ENCODE data around the gene SLC25A34. TPM values are rescaled to one million over a fixed set of nuclear protein-coding genes. Genes with fewer than 3 reads are reported as not detected.
A peak's percentile ranks its signal among the peaks of the same experiment; 100 is the strongest.

The SLC25A34 gene
- polyA plus RNA-seq, 1 experiment, result 0.46 TPM

DNA sequence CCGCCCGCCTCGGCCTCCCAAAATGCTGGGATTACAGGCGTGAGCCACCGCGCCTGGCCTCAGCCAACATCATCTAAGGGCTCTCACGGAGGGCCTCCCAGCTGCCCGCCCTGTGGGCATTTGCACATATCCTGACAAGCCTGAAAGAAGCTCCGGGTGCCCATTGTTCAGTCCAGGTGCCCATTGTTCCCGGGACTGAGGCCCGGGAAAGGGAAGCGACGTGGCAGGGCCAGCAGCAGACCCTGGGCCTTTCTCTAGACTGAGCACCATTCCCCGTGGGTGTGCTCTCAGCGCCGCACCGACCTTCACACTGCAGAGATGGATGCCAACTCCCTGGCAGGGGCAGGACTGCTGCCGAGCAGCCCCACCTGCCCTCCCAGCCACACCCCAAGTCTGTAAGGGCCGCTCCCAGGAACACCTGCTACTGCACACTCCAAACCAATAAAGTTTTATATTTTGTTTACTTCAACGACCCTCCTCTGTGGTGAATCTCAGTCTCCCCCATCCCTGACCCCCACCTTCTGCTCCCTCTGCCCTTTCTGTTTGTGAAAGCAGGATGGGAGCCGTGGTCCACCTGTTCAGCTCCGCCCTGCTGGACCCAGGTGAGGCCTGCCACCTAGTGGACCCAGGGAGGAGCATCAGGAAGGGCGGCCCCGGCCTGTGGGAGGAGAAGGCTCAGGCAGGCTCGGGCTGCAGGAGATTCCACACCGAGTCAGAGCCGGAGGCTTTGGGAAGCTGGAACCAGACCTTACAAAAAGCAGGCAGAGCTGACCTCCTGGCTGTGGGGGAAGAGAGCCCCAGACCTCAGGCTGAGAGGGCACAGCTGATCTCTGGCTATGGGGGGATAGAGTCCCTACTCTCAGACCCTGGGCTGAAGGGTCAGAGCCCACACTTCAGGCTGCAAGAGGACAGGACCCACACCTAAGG, 5.1 kb downstream of the SLC25A34 start:
- DNase-seq (ENCODE audit: low read depth, low spot score), result no peak
- Histone ChIP-seq H3K9me3 (ENCODE audit: control insufficient read depth, insufficient read depth, low read length) (no peaks in the 10 kb centered on the region; the same call in 1 of the 2 replicates), H3K27me3 (ENCODE audit: control insufficient read depth, insufficient read depth, low read length) (no peaks in the 10 kb centered on the region), H3K4me3 (ENCODE audit: low read depth, low read length) (no peak overlapping the region), H3K27ac (ENCODE audit: low read depth, low read length) (no peak overlapping the region)
- TF ChIP-seq, protein P1, sequence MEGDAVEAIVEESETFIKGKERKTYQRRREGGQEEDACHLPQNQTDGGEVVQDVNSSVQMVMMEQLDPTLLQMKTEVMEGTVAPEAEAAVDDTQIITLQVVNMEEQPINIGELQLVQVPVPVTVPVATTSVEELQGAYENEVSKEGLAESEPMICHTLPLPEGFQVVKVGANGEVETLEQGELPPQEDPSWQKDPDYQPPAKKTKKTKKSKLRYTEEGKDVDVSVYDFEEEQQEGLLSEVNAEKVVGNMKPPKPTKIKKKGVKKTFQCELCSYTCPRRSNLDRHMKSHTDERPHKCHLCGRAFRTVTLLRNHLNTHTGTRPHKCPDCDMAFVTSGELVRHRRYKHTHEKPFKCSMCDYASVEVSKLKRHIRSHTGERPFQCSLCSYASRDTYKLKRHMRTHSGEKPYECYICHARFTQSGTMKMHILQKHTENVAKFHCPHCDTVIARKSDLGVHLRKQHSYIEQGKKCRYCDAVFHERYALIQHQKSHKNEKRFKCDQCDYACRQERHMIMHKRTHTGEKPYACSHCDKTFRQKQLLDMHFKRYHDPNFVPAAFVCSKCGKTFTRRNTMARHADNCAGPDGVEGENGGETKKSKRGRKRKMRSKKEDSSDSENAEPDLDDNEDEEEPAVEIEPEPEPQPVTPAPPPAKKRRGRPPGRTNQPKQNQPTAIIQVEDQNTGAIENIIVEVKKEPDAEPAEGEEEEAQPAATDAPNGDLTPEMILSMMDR (IDR thresholded peaks at IDR 0.05; ENCODE audit: low read depth, low read length), result peak; percentile 79
- CTCF ChIA-PET, result interaction anchor here (0.5 to 2.8 kb wide), 10 partner anchors 9 to 388 kb away, joined by 3 to 23 read pairs (median 4); no protein-coding TSS in a partner anchor
- POLR2A ChIA-PET, result no interaction called here

GRCh38 chr1:15742339-15742801, 6.3 kb downstream of the SLC25A34 start, which contains the start of gene TMEM82:
TMEM82 (plus strand) TSS chr1:15742499; CDS start chr1:15742560, 61 bp downstream.
- TF ChIP-seq, protein P1 (IDR thresholded peaks at IDR 0.05; ENCODE audit: low read depth, low read length), result no peak
- ChIA-PET CTCF (interaction anchor here (0.6 to 2.8 kb wide), 4 partner anchors 31 to 315 kb away, joined by 4 to 23 read pairs (median 4); no protein-coding TSS in a partner anchor), POLR2A (no interaction called here)
- H3K9me3 ChIP-seq (ENCODE audit: control insufficient read depth, insufficient read depth, low read length), result no peaks in the 10 kb centered on the region; the same call in 1 of the 2 replicates
- H3K27me3 ChIP-seq (ENCODE audit: control insufficient read depth, insufficient read depth, low read length), result no peaks in the 10 kb centered on the region
- no peak within 1 kb of the TSS for H3K4me3 ChIP-seq (ENCODE audit: low read depth, low read length)
- no peak for DNase-seq (ENCODE audit: low read depth, low spot score)
- H3K27ac ChIP-seq (ENCODE audit: low read depth, low read length), result no peak within 1 kb of the TSS

GRCh38 chr1:15744122-15744679, 8.1 kb downstream of the SLC25A34 start:
- no peak for DNase-seq (ENCODE audit: low read depth, low spot score)
- H3K4me3 ChIP-seq (ENCODE audit: low read depth, low read length), result no peak overlapping the region
- ChIA-PET POLR2A (no interaction called here), CTCF (no interaction called here)
- no peak overlapping the region for H3K27ac ChIP-seq (ENCODE audit: low read depth, low read length)
- no peaks in the 10 kb centered on the region for H3K9me3 ChIP-seq (ENCODE audit: control insufficient read depth, insufficient read depth, low read length)
- TF ChIP-seq, protein P1 (IDR thresholded peaks at IDR 0.05; ENCODE audit: low read depth, low read length), result no peak
- no peaks in the 10 kb centered on the region for H3K27me3 ChIP-seq (ENCODE audit: control insufficient read depth, insufficient read depth, low read length)

- POLR2A ChIA-PET, result no interaction called here
- TF ChIP-seq, protein P1 (IDR thresholded peaks at IDR 0.05; ENCODE audit: low read depth, low read length), result no peak
These were observed 11.3 kb downstream of the SLC25A34 start for GRCh38 chr1:15747378-15747777.

More at GRCh38 chr1:15747378-15747777, 11.3 kb downstream of the SLC25A34 start:
- H3K27me3 ChIP-seq (ENCODE audit: control insufficient read depth, insufficient read depth, low read length), result no peaks in the 10 kb centered on the region
- no peaks in the 10 kb centered on the region for H3K9me3 ChIP-seq (ENCODE audit: control insufficient read depth, insufficient read depth, low read length)
- CTCF ChIA-PET, result no interaction called here
- H3K4me3 ChIP-seq (ENCODE audit: low read depth, low read length), result no peak overlapping the region
- H3K27ac ChIP-seq (ENCODE audit: low read depth, low read length), result no peak overlapping the region
- no peak for DNase-seq (ENCODE audit: low read depth, low spot score)

Data from AG04450 (cell line).